Measurements from ENCODE around the gene DCAF11.
A peak's percentile ranks its signal among the peaks of the same experiment; 100 is the strongest.

The DCAF11 gene

GRCh38 chr14:24141097-24141880 lies 26.7 kb downstream of the DCAF11 start, which contains the start of gene EMC9:
Gene EMC9, minus strand, starts transcription at chr14:24141591. Its CDS starts 287 bp downstream, at chr14:24141304.
- peak; percentile 99 for DNase-seq

GRCh38 chr14:24143511-24143910 lies 28.9 kb downstream of the DCAF11 start:
- DNase-seq, result no peak

- DNase-seq, result no peak
Measured at GRCh38 chr14:24144451-24144850, 29.9 kb downstream of the DCAF11 start.

DNA sequence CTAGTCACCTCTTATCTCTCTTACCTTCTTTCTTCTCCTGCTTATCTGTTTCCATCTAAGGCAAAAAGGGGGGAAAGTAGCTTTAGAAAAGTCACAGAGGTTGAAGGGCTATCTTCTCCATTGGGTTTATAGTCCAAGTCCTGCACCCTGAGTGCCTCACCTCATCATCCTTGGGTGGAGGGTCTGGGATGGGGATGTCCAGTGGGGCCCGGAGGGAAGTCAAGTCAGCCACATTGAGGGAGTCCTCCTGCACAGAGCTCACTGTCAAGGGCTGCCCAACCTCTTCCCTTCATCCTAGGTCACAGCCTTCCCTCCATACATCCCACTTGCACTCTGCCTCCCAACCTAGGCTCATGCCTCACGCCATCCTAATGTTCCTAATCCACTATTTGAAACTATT lies 30.6 kb downstream of the DCAF11 start:
- DNase-seq, result no peak

- DNase-seq, result no peak
Measured at GRCh38 chr14:24145690-24146452, 31.3 kb downstream of the DCAF11 start.

GRCh38 chr14:24146453-24146977 lies 31.9 kb downstream of the DCAF11 start, which contains the start of gene PSME2:
Gene PSME2, minus strand, starts transcription at chr14:24146610. Its CDS starts 29 bp downstream, at chr14:24146581.
- DNase-seq, result peak; percentile 90

GRCh38 chr14:24146978-24147760 lies 32.6 kb downstream of the DCAF11 start, which contains the start of gene RNF31:
Gene RNF31, plus strand, starts transcription at chr14:24147498. Its CDS starts 201 bp downstream, at chr14:24147699.
- peak; percentile 99 for DNase-seq

- DNase-seq, result no peak
Measured at GRCh38 chr14:24147761-24148428, 33.3 kb downstream of the DCAF11 start.

GRCh38 chr14:24149302-24149969 lies 34.9 kb downstream of the DCAF11 start:
- DNase-seq, result no peak

DNA sequence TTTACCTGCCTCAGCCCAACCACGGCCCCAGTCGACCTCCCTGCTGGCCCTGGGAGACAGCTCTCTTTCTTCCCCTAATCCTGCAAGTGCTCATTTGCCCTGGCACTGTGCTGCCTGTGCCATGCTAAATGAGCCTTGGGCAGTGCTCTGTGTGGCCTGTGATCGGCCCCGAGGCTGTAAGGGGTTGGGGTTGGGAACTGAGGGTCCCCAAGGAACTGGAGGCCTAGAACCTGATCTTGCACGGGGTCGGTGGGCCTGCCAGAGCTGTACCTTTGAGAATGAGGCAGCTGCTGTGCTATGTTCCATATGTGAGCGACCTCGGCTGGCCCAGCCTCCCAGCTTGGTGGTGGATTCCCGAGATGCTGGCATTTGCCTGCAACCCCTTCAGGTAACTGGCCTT lies 35.5 kb downstream of the DCAF11 start:
- DNase-seq, result no peak

DNA sequence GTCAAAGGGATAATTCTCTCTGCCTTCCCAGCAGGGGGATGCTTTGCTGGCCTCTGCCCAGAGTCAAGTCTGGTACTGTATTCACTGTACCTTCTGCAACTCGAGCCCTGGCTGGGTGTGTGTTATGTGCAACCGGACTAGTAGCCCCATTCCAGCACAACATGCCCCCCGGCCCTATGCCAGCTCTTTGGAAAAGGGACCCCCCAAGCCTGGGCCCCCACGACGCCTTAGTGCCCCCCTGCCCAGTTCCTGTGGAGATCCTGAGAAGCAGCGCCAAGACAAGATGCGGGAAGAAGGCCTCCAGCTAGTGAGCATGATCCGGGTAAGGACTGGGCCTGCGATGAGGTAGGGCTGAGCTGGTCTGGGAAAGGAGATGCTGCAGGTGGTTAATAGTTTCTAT lies 36.0 kb downstream of the DCAF11 start:
- no peak for DNase-seq

DNA sequence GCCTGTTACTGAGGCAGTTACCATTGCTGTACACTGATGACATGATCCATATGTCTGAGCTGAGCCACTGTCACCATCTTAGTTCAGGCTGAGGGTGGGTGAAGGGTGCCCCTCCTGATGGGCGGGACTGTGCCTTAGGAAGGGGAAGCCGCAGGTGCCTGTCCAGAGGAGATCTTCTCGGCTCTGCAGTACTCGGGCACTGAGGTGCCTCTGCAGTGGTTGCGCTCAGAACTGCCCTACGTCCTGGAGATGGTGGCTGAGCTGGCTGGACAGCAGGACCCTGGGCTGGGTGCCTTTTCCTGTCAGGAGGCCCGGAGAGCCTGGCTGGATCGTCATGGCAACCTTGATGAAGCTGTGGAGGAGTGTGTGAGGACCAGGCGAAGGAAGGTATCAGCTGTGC lies 36.4 kb downstream of the DCAF11 start:
- no peak for DNase-seq

- DNase-seq, result no peak
Measured at GRCh38 chr14:24151404-24152080, 37.0 kb downstream of the DCAF11 start.

DNA sequence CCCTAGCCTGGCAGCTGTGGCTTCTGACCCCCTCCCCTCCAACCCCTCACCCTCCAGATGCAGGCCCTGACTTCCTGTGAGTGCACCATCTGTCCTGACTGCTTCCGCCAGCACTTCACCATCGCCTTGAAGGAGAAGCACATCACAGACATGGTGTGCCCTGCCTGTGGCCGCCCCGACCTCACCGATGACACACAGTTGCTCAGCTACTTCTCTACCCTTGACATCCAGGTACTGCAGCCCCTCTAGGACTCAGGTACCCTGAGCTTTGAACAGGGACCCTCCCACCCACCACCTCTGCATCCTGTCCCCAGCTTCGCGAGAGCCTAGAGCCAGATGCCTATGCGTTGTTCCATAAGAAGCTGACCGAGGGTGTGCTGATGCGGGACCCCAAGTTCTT lies 40.5 kb downstream of the DCAF11 start:
- DNase-seq, result no peak

DNA sequence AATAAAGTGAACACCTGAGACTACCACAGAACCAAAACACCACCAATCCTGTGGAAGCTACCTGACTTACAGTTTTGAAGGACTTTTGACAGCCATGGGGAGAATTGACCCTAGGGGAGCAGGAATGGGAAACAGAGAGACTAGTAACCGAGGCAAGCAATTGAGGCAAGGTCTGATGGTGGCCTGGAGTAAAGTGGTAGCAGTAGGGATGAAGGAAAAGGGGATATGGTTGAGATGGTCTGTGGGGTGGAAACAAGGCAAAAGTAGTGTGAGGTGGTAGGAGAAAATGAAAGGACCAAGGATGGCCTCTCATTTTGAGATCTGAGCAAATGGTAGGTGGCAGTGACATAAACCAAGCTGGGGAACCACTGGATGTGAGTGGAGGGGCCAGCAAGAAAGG lies 42.3 kb downstream of the DCAF11 start:
- no peak for DNase-seq

GRCh38 chr14:24157331-24157730 lies 42.8 kb downstream of the DCAF11 start:
- no peak for DNase-seq

- no peak for DNase-seq
Measured at GRCh38 chr14:24159777-24160498, 45.4 kb downstream of the DCAF11 start.

DNA sequence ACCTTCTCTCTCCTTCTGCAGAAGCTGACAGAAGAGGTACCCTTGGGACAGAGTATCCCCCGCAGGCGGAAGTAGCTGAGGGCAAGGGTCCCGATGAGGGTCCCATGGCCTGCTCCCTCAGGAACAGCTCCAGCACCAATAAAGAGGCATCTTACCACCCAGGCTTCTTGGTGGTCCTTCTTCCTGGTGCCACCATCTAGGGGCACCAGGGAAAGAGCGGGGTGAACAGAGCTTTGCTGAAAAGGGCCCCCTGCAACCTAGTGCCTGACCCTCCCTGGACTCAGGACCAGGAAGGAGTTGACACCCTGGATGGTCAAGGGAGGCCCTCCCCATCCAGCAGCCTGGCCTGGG lies 45.9 kb downstream of the DCAF11 start:
- DNase-seq, result no peak

GRCh38 chr14:24160850-24161804 lies 46.5 kb downstream of the DCAF11 start, which contains the start of gene IRF9:
Gene IRF9, plus strand, starts transcription at chr14:24161265. Its CDS starts 880 bp downstream, at chr14:24162145.
- peak; percentile 98 for DNase-seq

All from CD4-positive, alpha-beta T cell treated with Interleukin-17A for 4 hours (primary cell).